Measurements from ENCODE around the gene USP13.

DNA sequence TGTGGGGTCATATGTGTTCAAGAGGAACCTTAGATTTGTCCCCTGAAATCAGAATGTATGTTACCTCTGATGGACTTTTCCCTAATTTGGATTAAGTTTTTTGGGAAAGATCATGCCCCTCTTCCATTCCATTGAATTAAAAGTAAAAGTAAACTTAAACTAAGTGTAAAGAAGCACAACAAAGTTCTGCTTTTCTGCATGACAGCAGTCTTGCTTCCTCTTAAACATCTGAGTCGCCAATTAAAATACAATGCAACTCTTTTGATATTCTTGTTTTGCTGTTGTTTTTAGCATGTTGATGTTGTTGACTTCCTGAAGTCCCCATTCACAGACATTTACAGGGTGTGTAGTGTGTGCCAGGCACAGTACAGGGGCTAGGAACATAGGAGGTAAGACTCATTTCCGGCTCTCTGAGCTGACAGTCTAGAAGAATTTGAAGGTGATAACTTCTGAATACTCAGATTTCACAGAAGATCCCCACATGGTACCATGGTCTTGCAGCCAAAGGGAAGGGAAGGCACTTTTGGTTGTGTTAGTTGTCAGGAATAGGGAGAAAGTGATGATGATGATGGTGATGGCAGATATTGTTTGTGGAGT, 45.0 kb downstream of the USP13 start:
- TF ChIP-seq, protein P1, sequence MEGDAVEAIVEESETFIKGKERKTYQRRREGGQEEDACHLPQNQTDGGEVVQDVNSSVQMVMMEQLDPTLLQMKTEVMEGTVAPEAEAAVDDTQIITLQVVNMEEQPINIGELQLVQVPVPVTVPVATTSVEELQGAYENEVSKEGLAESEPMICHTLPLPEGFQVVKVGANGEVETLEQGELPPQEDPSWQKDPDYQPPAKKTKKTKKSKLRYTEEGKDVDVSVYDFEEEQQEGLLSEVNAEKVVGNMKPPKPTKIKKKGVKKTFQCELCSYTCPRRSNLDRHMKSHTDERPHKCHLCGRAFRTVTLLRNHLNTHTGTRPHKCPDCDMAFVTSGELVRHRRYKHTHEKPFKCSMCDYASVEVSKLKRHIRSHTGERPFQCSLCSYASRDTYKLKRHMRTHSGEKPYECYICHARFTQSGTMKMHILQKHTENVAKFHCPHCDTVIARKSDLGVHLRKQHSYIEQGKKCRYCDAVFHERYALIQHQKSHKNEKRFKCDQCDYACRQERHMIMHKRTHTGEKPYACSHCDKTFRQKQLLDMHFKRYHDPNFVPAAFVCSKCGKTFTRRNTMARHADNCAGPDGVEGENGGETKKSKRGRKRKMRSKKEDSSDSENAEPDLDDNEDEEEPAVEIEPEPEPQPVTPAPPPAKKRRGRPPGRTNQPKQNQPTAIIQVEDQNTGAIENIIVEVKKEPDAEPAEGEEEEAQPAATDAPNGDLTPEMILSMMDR (IDR thresholded peaks at IDR 0.05) = no peak
- TF ChIP-seq POLR2A (IDR thresholded peaks at IDR 0.05) = no peak

Measured in Peyer's patch (tissue), 4 donors.